DND-41 (cell line): ENCODE results near the gene FGF12.

Experiments
- CTCF ChIP-seq: IDR thresholded peaks from 2 replicates; pipeline ENCODE4 v1.5.1; 2012; ENCODE audit warnings: borderline replicate concordance, low read length, moderate library complexity, mild to moderate bottlenecking; ENCODE audit not compliant: poor library complexity, severe bottlenecking; ENCODE audit errors: extremely low read depth
- EZH2 ChIP-seq: IDR thresholded peaks from 3 replicates; pipeline ENCODE4 v1.6.1; 2012; ENCODE audit warnings: borderline replicate concordance, low read depth, mild to moderate bottlenecking, moderate library complexity, low read length, inconsistent platforms; ENCODE audit not compliant: severe bottlenecking

- TF ChIP-seq CTCF (no peak), EZH2 (no peak)
These were observed 511.3 kb downstream of the FGF12 start for GRCh38 chr3:192216067-192216466.
